ENCODE results near the gene CDK8.
A peak's percentile ranks its signal among the peaks of the same experiment; 100 is the strongest.
"Not testable (repeated sequence)": the region's sequence is repeated elsewhere in the genome, so short reads cannot be mapped to it uniquely, and the experiment has no call there.

The CDK8 gene

DNA sequence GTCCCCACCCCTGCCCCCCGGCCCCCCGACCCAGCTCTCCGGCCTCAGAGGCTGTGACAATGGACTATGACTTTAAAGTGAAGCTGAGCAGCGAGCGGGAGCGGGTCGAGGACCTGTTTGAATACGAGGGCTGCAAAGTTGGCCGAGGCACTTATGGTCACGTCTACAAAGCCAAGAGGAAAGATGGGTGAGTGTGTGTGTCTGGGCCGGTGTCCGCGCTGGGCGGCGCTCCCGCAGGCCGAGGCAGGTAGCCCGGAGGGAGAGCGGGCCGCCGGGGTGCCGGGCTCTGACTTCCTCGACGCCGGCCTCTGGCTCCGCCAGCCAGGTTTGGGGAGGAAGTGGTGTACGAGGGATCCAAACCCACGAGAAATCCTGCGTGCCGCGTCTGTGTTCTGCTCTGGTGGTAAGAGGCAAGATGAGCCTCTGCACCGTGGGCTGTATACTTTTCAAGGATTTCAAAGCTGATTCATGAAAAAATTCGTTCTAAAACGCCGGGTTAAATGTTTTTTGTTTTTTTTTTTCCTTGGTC lies 718 bp downstream of the CDK8 start:
- peak; percentile 49 for DNase-seq

DNA sequence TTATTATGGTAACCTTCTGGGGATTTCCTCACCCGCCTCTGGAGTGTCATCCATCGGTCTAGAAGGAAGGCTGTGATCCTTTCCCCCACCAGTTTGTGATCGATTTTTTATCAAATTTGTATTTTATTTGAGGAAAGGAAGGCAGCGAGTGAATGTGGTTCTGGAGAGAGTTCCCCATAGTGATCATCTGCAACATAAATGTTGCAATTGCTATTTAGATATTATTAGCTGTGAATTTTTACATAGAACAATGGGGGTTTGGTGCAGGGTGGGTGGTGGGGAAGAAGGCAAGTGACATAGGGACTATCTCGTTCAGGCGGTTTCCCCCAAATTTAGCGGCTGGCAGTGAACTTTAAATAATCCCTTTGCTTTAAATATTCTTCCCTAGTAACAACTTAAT lies 1.2 kb downstream of the CDK8 start:
- DNase-seq, result no peak

DNA sequence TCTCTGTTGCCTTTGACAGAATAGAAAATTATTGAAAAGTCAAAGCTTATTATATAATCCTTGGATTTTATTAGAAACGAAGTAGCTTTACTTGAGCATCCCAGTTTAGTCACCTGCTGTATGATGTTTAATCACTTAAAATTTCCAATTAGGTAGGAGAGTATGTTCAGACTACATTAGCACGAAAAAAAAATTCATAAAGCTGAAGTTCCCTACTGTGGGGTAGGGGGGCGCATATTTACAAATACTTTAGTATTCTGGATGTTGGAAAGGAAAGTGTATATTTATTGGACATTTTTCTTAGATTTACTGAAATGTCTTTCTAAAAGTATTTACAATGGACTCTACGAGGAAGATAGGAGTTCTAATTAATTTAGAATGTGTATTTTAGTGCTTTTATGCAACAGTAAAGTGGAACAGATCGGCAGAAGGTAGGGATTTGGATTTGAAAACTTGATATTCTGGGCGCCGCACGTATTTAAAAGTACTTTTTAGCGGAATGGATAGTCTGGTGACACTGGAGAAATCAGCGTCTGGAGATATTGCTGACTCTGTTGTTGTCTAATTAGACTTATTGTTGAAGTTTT lies 1.9 kb downstream of the CDK8 start:
- no peak for DNase-seq

DNA sequence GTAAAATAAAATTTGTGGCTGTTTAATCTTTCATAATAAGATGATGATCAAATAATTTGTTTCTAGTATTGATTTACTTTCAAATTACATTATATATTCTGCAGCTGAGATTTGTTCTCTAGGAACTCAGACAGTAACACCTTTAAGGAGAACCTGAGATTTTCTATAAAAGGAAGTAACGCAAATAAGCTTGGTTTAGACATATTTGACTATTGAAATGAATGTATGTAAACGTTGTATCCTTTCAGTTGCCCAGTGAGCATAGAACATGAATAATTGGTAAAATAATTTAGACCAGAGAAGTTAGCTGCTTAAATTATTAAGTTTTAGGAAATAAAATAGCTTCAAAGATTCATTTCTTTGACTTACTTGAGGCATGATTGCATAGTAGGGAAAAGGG lies 3.1 kb downstream of the CDK8 start:
- no peak for DNase-seq

GRCh38 chr13:26259634-26260033 lies 5.7 kb downstream of the CDK8 start:
- no peak for DNase-seq

DNA sequence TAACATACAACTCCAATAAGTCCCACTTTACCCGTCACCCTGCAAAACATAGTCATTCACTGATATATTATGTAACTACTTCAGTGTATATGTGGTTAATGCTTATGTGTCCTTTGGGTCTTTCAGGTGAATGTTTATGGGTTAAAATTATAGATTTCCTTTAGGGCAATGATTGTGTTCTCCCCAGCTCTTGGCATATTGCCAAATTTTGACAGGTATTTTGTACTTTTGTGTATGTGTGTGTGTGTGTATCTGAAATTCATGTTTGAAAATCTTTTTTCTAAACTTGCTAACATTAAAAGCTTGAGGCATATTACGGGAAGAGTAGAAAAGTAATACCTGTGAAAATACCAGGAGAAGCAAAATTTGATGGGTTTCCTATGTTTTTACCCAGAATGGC lies 8.2 kb downstream of the CDK8 start:
- DNase-seq, result no peak

GRCh38 chr13:26266311-26266710 lies 12.4 kb downstream of the CDK8 start:
- no peak for DNase-seq

- no peak for DNase-seq
These were observed 16.8 kb downstream of the CDK8 start for GRCh38 chr13:26270707-26271106.

- no peak for DNase-seq
These were observed 18.7 kb downstream of the CDK8 start for GRCh38 chr13:26272621-26273020.

- no peak for DNase-seq
These were observed 26.4 kb downstream of the CDK8 start for GRCh38 chr13:26280295-26280694.

GRCh38 chr13:26280822-26281221 lies 26.9 kb downstream of the CDK8 start:
- no peak for DNase-seq

DNA sequence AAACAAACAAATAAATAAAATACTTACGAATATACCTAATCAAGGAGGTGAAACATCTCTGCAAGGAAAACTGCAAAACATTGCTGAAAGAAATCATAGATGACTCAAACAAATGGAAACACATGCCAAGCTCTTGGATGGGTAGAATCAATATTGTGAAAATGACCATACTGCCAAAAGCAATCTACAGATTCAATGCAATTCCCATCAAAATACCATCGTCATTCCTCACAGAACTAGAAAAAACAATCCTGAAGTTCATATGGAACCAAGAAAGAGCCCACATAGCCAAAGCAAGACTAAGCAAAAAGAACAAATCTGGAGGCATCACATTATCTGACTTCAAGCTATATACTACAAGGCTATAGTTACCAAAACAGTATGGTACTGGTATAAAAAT lies 32.0 kb downstream of the CDK8 start:
- not testable (repeated sequence) for DNase-seq

DNA sequence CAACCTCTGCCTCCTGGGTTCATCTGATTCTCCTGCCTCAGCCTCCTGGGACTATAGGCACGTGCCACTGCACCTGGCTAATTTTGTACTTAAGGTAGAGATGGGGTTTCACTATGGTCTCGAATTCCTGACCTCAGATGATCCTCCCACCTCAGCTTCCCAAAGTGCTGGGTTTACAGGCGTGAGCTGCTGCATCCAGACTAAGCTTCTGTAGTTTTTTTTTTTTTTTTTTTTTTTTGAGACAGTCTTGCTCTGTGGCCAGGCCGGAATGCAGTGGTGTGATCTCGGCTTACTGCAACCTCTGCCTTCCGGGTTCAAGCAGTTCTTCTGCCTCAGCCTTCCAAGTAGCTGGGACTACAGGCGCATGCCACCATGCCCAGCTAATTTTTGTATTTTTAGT lies 34.9 kb downstream of the CDK8 start:
- not testable (repeated sequence) for DNase-seq

DNA sequence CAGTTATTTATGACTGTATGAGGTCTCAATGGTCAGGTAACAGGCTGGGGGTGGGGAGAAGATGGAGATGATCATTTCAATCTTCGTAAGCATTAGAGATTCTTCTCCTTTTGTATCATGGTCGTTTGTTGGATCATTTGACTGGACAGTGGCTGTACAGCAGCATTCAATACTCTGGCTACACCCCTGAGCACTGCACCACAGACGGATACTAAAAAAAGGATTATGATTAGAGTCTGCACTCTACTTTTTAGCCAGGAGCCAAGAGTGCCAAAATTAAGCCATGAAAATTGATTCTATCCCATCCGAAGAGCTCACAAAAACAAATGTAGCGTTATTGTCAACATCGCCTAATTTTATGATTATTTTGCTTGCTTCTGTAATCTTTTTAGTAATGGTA lies 41.9 kb downstream of the CDK8 start:
- DNase-seq, result no peak

DNA sequence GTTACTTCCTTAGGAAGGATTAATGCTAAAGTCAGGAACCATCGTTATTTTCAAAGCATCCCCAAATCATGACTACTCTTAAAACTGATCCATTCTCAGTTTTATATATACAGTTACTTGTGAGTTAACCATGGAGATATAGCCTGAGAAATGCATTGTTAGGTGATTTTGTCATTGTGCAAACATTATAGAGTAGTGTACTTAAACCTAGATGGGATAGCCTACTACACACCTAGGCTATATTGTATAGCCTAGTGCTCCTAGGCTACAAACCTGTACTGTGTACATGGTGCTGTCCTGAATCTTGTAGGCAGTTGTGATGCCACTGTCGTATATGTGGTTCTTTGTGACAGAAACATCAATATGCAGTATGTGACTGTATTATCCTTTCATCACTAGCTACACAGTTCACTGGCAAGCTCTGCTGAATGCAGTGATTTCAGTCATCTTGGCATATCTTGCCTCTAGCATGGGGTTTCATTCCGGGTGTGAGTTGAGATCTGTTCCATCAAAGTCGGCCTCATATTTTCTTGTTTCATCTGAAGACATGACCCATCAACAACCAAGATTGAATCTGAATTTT lies 45.3 kb downstream of the CDK8 start:
- no peak for DNase-seq

DNA sequence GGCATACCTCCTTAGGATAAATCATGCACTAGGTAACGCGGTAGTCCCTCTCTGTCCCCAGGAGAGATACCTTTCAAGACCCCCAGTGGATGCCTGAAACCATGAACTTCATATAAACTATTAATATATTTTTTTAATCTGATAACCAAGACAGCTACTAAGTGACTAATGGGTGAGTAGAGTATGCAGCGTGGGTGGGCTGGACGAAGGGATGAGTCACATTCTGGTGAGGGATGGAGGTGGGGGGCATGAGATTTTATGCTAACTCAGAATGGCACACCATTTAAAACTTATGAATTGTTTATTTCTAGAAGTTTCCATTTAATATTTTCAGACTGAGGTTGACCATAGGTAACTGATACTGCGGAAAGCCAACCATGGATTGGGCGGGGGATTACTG lies 46.2 kb downstream of the CDK8 start:
- no peak for DNase-seq

DNA sequence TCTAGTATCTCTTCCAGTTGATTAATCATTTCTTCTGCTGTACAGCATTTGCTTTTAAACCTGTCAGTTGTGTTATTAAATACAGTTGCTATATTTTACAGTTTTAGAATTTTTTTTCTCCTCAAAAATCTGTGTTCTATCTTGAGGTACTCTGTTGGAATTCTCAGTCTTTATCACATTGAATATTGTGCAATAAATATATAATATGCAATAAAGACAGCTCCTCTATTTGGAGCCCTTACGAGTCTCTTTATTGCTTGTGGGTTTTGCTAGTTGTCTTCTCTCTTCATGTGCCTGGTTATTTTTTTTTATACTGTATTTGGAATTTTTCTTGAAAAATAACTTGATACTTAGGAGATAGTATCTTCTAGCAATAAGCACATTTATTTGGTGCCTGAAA lies 51.7 kb downstream of the CDK8 start:
- DNase-seq, result no peak

DNA sequence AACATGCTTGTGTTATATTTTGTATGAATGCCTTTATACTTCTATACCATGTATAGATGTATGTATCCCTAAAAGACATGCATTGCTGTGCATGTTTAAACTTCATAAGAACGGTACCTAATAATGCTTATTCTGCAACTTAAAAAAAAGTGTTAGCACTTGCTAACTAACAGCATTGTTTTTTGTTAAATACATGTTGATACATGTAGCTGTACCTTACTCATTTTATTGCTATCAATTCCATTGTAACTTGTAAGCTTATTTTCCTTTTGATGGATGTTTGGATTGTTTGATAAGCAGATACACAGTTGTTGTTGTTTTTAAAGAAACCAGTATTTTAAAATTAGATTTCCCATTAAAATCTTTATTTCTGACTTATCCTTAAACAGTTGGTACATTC lies 53.8 kb downstream of the CDK8 start:
- DNase-seq, result no peak

GRCh38 chr13:26308250-26308649 lies 54.3 kb downstream of the CDK8 start:
- DNase-seq, result no peak

GRCh38 chr13:26308836-26309235 lies 54.9 kb downstream of the CDK8 start:
- DNase-seq, result no peak

DNA sequence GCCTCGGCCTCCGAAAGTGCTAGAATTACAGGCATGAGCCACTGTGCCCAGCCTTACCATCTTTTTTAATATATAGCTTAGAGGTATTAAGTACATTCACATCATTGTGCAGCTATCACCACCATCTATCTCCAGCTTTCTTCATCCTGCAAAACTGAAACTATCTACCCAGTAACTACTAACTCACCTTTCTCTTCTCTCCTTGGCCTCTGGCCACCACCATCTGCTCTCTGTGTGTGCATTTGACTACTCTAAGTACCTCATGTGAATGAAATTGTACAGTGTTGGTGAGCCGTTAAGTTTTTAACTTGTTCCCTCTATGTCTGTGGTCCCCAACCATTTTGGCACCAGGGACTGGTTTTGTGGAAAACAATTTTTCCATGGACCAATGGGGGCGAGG lies 56.1 kb downstream of the CDK8 start:
- no peak for DNase-seq

GRCh38 chr13:26310470-26310869 lies 56.5 kb downstream of the CDK8 start:
- DNase-seq, result no peak

- DNase-seq, result not testable (repeated sequence)
These were observed 58.1 kb downstream of the CDK8 start for GRCh38 chr13:26312019-26312418.

DNA sequence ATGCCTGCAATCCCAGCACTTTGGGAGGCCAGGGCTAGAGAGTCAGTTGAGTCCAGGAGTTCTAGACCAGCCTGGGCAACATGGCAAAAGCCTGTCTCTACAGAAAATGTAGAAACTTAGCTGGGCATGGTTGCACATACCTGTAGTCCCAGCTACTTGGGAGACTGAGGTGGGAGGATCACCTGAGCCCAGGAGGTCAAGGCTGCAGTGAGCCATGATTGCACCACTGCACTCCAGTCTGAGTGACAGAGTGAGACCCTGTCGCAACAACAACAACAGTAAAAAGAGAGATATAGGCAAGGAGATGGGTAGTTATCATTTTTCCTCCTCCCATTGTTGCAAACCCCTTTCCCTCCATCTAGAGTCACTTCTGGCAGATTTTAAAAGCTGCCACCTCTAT lies 62.2 kb downstream of the CDK8 start:
- DNase-seq, result not testable (repeated sequence)

DNA sequence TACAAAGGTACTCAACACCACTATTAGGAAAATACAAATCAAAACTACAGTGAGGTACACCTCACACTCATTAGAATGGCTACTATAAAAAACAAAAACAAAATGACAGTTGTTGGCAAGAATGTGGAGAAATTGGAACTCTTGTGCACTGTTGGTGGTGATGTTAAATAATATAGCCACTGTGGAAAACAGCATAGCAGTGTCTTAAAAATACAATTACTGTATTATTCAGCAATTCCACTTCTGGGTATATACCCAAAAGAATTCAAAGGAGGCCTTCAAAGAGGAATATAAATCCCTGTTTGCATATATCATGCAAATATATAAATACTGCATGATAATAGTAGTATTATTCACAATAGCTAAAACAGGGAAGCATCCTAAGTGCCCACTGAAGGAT lies 66.8 kb downstream of the CDK8 start:
- no peak for DNase-seq
